Measurements from ENCODE around the gene TRIM67. TPM values are rescaled to one million over a fixed set of nuclear protein-coding genes. Genes with fewer than 3 reads are reported as not detected.

TRIM67 gene
- total RNA-seq, 1 donor from 2014 or later, result 0.58 TPM

DNA sequence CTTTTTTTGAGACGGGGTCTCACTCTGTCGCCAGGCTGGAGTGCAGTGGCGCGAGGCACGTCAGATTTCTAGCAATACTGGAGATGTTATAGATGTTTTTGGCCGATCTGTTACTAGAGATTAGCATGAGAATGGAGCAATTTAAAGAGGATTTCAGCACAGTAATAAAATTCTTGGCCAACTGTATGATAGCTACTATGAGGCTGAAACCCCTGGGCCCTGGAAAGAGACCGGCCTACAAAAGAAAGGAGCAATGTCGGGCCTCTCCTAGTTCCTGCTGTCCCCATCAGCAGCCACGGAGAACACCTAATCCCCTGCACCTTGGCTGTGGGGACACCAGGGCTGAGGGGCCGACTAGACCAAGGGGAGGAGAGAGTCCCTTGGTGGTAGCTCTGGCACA lies 69.7 kb downstream of the TRIM67 start:
- no peak for DNase-seq (ENCODE audit: extremely low read depth, low read depth, low spot score)

GRCh38 chr1:231232870-231233734 lies 71.2 kb downstream of the TRIM67 start:
- DNase-seq (ENCODE audit: extremely low read depth, low read depth, low spot score), result no peak

DNA sequence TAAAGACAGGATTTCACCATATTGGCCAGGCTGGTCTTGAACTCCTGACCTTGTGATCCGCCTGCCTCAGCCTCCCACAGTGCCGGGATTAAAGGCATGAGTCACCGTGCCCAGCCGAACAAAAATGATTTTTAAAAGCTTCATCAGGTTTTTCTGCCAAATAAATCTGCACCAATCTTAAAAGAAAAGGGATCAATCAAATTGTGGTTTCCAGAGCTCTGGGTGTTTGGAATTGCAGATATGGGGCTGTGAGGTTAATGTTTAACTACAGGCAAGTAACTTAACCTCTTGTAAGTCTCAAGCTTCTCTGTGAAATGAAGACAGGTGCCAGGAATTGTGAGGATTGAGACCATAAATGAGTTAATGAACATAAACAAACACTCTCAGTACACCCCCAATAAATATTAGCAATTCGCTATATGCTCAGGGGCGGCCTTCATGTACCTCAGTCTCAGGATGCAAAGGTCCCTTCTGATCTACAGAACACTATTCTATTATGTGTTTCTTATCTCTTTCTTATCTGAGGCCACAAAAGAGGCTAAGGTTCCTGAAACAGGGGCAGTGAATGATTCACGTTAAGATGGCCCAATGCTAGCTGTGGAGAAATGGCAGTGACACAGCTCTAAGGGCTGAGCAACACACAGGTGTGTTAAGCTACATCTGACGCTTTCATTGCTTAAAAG lies 72.0 kb downstream of the TRIM67 start:
- no peak for DNase-seq (ENCODE audit: extremely low read depth, low read depth, low spot score)

- DNase-seq (ENCODE audit: extremely low read depth, low read depth, low spot score), result no peak
Observed at GRCh38 chr1:231234506-231234905, 72.6 kb downstream of the TRIM67 start.

DNA sequence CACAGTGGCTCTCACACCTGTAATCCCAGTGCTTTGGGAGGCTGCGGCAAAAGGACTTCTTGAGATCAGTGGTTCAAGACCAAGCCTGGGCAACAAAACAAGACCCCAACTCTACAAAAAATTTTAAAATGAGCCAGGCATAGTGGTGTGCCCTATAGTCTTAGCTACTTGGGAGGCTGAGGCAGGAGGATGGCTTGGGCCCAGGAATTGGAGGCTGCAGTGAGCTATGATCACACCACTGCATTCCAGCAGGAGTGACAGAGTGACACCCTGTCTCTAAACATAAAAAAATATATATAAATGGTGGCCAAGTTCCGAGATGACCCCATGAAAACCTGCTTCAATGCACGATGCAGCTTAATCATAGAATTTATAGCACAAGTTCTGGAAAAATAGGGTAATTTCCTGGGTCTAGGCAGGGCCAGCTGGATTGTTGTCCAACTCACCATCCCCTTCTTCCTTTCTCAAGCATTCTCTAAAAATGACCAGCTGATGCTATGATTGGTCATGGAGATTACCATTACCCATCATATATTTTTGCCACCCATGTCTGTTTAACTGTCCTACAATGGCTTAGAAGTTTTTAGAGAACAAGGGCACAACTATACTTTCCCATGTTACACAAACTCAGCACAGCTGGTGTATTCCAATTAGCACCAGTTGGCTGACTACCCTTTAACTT lies 73.8 kb downstream of the TRIM67 start:
- DNase-seq (ENCODE audit: extremely low read depth, low read depth, low spot score), result no peak

- DNase-seq (ENCODE audit: extremely low read depth, low read depth, low spot score), result no peak
Observed at GRCh38 chr1:231236208-231236591, 74.3 kb downstream of the TRIM67 start.

GRCh38 chr1:231236938-231237337 lies 75.1 kb downstream of the TRIM67 start:
- no peak for DNase-seq (ENCODE audit: extremely low read depth, low read depth, low spot score)

- no peak for DNase-seq (ENCODE audit: extremely low read depth, low read depth, low spot score)
Observed at GRCh38 chr1:231238298-231238697, 76.4 kb downstream of the TRIM67 start.

DNA sequence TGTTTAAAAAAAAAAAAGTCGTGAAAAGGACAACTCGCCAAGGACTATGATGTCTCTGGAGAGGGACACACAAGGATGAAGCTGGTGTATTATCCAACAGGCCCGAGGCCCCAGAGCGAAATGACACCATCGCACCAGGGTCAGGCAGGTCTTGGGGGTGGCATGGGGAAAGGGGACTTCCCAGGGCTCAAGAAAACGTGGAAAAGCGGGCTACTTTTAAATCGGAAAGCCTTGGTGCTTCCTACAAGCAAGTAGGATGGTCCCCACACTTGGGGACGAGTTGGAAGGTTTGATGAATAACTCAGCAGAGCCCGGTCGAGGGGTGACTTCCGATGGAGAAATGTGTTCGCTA lies 78.6 kb downstream of the TRIM67 start:
- DNase-seq (ENCODE audit: extremely low read depth, low read depth, low spot score), result no peak

- no peak for DNase-seq (ENCODE audit: extremely low read depth, low read depth, low spot score)
Observed at GRCh38 chr1:231240883-231241735, 79.3 kb downstream of the TRIM67 start, which contains the start of gene GNPAT. GNPAT (plus strand) TSS chr1:231241212; CDS start chr1:231241379, 167 bp downstream.

- DNase-seq (ENCODE audit: extremely low read depth, low read depth, low spot score), result no peak
Observed at GRCh38 chr1:231241750-231242149, 79.9 kb downstream of the TRIM67 start.

- DNase-seq (ENCODE audit: extremely low read depth, low read depth, low spot score), result no peak
Observed at GRCh38 chr1:231242516-231243198, 80.8 kb downstream of the TRIM67 start.

DNA sequence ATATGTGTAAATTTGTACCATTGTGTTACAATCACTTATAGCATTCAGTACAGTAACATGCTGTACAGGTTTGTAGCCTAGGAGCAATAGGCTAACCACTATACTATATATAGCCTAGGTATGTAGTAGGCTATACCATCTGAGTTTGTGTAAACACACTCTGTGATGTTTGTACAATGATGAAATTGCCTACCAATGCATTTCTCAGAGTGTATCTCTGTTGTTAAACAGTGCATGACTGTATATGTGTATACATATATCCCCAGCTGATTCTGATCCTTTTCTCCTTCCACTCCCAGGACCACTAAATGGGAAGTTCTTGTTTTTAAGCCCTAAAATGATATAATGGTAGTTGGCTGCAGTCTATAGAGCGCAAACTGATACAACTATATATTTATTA lies 86.9 kb downstream of the TRIM67 start:
- no peak for DNase-seq (ENCODE audit: extremely low read depth, low read depth, low spot score)

DNA sequence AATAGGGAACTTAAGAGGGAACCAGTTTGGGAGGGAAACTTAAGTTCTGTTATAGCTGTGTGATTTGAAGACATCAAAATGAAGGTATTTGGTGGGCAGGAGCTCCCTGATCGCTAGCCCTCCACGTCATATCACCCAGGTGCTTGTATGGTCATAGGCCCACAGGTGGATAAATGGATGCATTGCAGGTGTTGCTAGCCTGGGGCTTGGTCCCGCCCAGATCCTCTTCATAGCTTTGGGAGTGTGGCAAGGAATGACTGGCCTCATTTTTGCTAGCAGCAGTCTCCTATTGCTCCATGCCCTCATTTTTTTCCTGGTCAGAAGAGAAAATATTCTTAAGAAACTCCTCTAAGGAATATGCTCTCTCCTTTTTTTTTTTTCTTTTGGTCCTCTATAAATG lies 90.5 kb downstream of the TRIM67 start:
- no peak for DNase-seq (ENCODE audit: extremely low read depth, low read depth, low spot score)

DNA sequence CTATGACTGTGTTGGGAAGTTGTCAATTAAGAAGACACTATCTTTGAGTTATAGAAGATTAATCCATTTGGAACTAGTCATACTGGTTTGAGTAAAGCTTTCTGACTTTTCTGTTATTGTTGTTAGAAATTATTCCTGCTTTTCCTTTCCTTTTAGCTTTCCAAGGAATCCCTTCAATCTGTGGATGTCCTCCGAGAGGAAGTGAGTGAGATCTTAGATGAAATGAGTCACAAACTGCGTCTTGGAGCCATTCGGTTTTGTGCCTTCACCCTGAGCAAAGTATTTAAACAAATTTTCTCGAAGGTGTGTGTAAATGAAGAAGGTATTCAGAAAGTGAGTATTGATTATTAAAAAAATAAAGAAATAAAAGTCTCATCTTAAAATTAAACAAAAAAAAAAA lies 98.5 kb downstream of the TRIM67 start:
- no peak for DNase-seq (ENCODE audit: extremely low read depth, low read depth, low spot score)

DNA sequence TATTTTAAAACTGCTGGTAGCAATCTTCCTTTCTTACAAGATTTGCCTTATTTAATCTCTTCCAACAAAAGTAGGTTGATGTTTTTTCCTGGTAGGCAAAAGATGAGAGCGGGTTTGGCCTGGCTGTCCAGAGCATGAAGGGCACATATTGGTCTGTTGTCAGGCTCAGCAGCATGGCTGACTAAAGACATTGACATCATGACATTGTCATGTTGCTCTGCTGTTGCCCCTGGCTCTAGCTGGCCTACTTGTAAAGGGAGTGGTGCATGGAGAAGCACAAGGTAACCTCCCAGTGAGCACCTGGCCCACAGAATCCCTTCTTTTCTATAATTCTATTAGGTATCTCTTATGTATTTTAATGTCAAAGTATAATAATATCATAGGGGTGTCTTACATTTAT lies 102.8 kb downstream of the TRIM67 start:
- DNase-seq (ENCODE audit: extremely low read depth, low read depth, low spot score), result no peak

DNA sequence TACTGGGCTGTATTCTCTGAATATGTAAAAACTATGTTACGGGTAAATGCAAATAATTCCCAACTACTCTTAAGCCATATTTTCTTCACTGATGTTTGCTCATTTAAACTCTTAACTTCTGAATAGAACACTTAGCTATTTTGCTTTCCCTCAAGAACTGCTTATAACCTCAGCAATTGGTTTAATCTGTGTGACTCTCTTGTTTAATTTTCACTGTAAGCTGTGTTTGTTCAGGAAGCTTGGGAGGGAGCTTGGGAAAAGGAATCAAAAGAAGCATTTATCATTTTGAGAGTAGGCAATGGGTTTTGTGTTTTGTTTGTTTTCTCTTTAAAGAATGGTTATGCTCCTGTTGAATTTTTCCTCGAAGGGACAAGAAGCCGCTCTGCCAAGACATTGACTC lies 103.5 kb downstream of the TRIM67 start:
- DNase-seq (ENCODE audit: extremely low read depth, low read depth, low spot score), result no peak

DNA sequence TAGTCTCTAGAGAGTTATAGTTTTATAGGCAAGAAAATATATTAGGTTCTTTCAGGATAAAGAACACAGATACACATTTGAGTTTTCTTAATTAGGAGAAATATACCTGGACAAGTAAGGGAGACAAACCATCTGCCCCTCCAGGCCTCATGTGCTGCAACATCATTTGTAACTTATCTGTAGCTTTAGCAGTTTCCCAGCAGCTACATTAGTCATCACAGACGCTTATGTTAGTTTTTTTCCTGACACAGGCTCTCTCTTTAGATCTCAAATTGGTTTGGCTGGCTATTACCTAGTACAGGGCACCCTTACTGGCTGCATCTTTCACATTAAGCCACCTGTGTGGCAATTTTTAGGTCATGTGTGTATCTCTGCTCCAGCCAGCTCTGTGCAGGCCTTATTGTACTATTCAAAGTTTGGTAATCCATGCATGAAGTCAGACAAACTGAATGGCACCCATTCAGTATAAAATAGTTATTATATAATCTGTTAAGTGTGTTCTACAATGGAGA lies 105.0 kb downstream of the TRIM67 start:
- DNase-seq (ENCODE audit: extremely low read depth, low read depth, low spot score), result no peak

Data from glomerular endothelial cell (primary cell).